ENCODE data around the gene PRPF4. TPM values are rescaled to one million over a fixed set of nuclear protein-coding genes. Genes with fewer than 3 reads are reported as not detected.

The PRPF4 gene
- total and polyA plus RNA-seq, 9 of the 15 experiments (the other 6 are each of a cell fraction or from before 2014, with no cell fraction given), result 25.8 to 66.0 (median 39.8) TPM

DNA sequence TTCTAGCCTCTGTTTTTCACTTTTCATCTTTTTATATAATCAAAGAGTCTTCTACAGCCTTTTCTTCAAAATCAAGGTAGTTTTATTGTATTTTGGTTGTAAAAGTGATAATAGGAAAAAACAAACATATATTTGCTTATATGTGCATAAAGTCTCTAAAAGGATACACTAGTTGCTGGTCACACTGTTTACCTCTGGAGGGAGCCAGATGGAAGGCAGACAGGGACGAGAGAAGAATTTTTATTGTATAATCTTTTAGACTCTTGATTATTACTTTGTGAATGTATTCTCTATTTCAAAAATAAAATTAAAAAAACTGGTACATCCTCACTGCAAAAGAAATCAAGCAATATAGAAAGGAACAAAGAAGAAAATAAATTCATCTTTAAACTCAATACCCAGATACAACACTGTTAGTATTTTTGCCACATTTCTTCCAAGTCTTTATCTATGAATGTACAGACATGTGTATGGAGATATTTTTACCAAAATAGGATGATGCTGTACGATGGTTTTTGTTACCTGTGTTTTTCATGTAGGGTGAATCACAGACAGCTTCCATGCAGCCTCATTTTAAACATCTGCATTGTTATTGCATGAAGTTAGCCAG, 33.9 kb downstream of the PRPF4 start:
- ChIA-PET POLR2A (no interaction called here), CTCF (ENCODE audit: low intra/inter-chr PET ratio) (interaction anchor here (0.6 to 2.0 kb wide), 5 partner anchors 95 to 1677 kb away, joined by 3 to 14 read pairs (median 4); no protein-coding TSS in a partner anchor)
- no TSS peak for BruUV-seq (replicated peaks)
- Histone ChIP-seq H3K9ac (ENCODE audit: insufficient read depth in 1 of 2, low read depth in 2 of 2, low read length in 2 of 2) (no peak overlapping the region), H3K4me1 (replicated peaks in 1 of 2; ENCODE audit: control insufficient read depth in 2 of 2, insufficient read depth in 2 of 2, low read length in 2 of 2) (no peaks in the 10 kb centered on the region; a peak in 1 of 5 replicates), H3K4me3 (no peak overlapping the region), H3K4me2 (ENCODE audit: insufficient read depth, low read length) (no peak overlapping the region), H3K36me3 (ENCODE audit: control insufficient read depth, insufficient read depth, low read length) (no peaks in the 10 kb centered on the region), H3K9me3 (replicated peaks; ENCODE audit: control insufficient read depth, insufficient read depth, low read depth, low read length) (no peaks in the 10 kb centered on the region), H3K9me1 (ENCODE audit: control insufficient read depth, insufficient read depth, low read length) (no peaks in the 10 kb centered on the region), H3K27ac (ENCODE audit: extremely low read depth, low read depth, low read length) (no peak overlapping the region), H4K20me1 (replicated peaks; ENCODE audit: control insufficient read depth, insufficient read depth, low read length) (no peaks in the 10 kb centered on the region), H3K27me3 (ENCODE audit: control insufficient read depth in 2 of 2, insufficient read depth in 2 of 2, low read length in 2 of 2) (peaks cover 6 to 18% of the 10 kb centered on the region in 2 experiments; a peak in 4 of 5 replicates), H3K79me2 (ENCODE audit: control insufficient read depth, insufficient read depth, low read length) (no peaks in the 10 kb centered on the region), H2AFZ (ENCODE audit: low read depth, low read length) (no peak overlapping the region)
- intact Hi-C loops (cut with micrococcal nuclease), result loop anchor here (1.0 to 10.0 kb wide), 4 partner anchors 67 to 345 kb away; partner anchors contain the start of gene HDHD3
- peak; percentile 31 to 63 (median 34) for DNase-seq (ENCODE audit: extremely low read depth in 1 of 4, low spot score in 3 of 4)
- in situ Hi-C loops (cut with MboI), result loop anchor here (10.0 kb wide), 1 partner anchor 345 kb away; no protein-coding TSS in a partner anchor
- 0% methylated on average over 2 of the region's 2 CpGs for WGBS (ENCODE audit: insufficient coverage, low coverage, missing lambda C conversion rate)
- FAIRE-seq, result no peak
- peak; percentile 83 for ATAC-seq
- TF ChIP-seq RAD21 (CRISPR knock-in tag; conservative IDR thresholded peaks at IDR 0.05 in 1 of 2, IDR thresholded peaks at IDR 0.05 in 1 of 2) (peak; percentile 91 to 92), ZKSCAN3 (CRISPR knock-in tag; IDR thresholded peaks at IDR 0.05) (no peak), NR1H2 (CRISPR knock-in tag; IDR thresholded peaks at IDR 0.05) (no peak), GATAD2B (IDR thresholded peaks at IDR 0.05; ENCODE audit: borderline replicate concordance) (no peak), YY1 (IDR thresholded peaks at IDR 0.05; ENCODE audit: borderline replicate concordance in 1 of 3, control insufficient read depth in 1 of 3, extremely low read depth in 1 of 3, insufficient read depth in 3 of 3, insufficient read length in 1 of 3, insufficient replicate concordance in 2 of 3, low read depth in 1 of 3, low read length in 2 of 3) (no peak), ZNF316 (IDR thresholded peaks at IDR 0.05) (peak; percentile 42; the same call in 1 of the 2 replicates), SMC3 (conservative IDR thresholded peaks at IDR 0.05; ENCODE audit: insufficient read depth, low read depth, low read length) (peak; percentile 66)
- TF ChIP-seq, protein P1, sequence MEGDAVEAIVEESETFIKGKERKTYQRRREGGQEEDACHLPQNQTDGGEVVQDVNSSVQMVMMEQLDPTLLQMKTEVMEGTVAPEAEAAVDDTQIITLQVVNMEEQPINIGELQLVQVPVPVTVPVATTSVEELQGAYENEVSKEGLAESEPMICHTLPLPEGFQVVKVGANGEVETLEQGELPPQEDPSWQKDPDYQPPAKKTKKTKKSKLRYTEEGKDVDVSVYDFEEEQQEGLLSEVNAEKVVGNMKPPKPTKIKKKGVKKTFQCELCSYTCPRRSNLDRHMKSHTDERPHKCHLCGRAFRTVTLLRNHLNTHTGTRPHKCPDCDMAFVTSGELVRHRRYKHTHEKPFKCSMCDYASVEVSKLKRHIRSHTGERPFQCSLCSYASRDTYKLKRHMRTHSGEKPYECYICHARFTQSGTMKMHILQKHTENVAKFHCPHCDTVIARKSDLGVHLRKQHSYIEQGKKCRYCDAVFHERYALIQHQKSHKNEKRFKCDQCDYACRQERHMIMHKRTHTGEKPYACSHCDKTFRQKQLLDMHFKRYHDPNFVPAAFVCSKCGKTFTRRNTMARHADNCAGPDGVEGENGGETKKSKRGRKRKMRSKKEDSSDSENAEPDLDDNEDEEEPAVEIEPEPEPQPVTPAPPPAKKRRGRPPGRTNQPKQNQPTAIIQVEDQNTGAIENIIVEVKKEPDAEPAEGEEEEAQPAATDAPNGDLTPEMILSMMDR (IDR thresholded peaks at IDR 0.05 in 2 of 3, conservative IDR thresholded peaks at IDR 0.05 in 1 of 3; ENCODE audit: insufficient read depth in 2 of 3, low read depth in 1 of 3, low read length in 3 of 3), result peak; percentile 57 to 90 (median 62); a peak in 5 of 6 replicates
- TF ChIP-seq, protein P2, sequence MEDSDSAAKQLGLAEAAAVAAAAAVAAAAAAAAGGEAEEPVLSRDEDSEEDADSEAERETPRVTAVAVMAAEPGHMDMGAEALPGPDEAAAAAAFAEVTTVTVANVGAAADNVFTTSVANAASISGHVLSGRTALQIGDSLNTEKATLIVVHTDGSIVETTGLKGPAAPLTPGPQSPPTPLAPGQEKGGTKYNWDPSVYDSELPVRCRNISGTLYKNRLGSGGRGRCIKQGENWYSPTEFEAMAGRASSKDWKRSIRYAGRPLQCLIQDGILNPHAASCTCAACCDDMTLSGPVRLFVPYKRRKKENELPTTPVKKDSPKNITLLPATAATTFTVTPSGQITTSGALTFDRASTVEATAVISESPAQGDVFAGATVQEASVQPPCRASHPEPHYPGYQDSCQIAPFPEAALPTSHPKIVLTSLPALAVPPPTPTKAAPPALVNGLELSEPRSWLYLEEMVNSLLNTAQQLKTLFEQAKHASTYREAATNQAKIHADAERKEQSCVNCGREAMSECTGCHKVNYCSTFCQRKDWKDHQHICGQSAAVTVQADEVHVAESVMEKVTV (CRISPR knock-in tag; IDR thresholded peaks at IDR 0.05), result peak; percentile 76

Measured in K562 (cell line).